Activated naive CD4-positive, alpha-beta T cell treated with anti-CD3 and anti-CD28 coated beads, Interleukin-2, amount 50 U/mL, for 24 hours (primary cell): ENCODE results near the gene ADAD2.

Source experiments
- H3K27ac Mint-ChIP-seq: one replicate; pipeline ENCODE4 v1.8.0; 2021; ENCODE audit warnings: mild to moderate bottlenecking, mixed read lengths
- H3K27me3 Mint-ChIP-seq: one replicate; pipeline ENCODE4 v1.8.0; 2021; ENCODE audit warnings: mixed read lengths
- H3K36me3 Mint-ChIP-seq: one replicate; pipeline ENCODE4 v1.8.0; 2021; ENCODE audit warnings: mixed read lengths
- H3K4me1 Mint-ChIP-seq: one replicate; pipeline ENCODE4 v1.8.0; 2021; ENCODE audit warnings: mixed read lengths
- H3K4me3 Mint-ChIP-seq: one replicate; pipeline ENCODE4 v1.8.0; 2021; ENCODE audit warnings: mild to moderate bottlenecking, mixed read lengths
- H3K9me3 Mint-ChIP-seq: one replicate; pipeline ENCODE4 v1.8.0; 2021; ENCODE audit warnings: mixed read lengths

Gene ADAD2

DNA sequence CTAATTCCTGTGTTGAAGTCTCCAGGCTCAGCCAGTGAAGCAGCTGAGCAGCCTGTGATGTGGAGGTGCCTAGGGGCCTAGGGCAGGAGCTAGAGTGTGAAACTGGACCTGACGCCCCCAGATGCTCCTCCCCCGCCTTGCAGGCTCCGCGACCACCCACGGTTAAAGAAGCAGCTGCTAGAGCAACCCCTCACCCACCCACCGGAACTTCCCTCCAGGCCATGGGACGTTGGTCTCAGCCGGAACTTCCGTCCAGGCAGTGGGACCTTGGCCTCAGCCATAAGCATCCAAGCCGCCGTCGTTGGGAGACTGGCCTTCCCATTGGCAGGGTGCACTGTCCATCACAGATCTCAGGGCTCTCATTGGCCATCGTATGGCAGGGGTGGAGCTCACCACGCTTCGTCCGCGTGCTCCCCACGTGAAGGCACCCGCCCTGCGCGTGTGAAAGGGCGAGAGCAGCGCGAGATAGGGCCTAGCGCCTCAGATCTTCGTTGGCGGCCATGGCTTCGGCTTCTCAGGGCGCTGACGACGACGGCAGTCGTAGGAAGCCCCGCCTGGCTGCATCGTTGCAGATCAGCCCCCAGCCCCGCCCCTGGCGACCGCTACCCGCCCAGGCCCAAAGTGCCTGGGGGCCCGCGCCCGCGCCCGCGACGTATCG is at the start of gene ADAD2:
Gene ADAD2, plus strand, starts transcription at position 427 of the 658 bp plus-strand sequence. Its CDS starts 74 bp downstream, at position 501.
- H3K9me3 Mint-ChIP-seq = no peaks in the 10 kb centered on the region
- no peak within 1 kb of the TSS for H3K27ac Mint-ChIP-seq
- H3K4me3 Mint-ChIP-seq = no peak within 1 kb of the TSS
- peaks cover 24% of the 10 kb centered on the region for H3K4me1 Mint-ChIP-seq
- no peaks in the 10 kb centered on the region for H3K27me3 Mint-ChIP-seq
- H3K36me3 Mint-ChIP-seq = no peaks in the 10 kb centered on the region

- Mint-ChIP-seq H3K4me1 (peaks cover 39% of the 10 kb centered on the region), H3K27ac (no peak overlapping the region), H3K4me3 (peak overlapping the region; percentile 64), H3K9me3 (no peaks in the 10 kb centered on the region), H3K27me3 (no peaks in the 10 kb centered on the region), H3K36me3 (no peaks in the 10 kb centered on the region)
Observed at GRCh38 chr16:84143081-84143480, 47.9 kb upstream of the ADAD2 start.

DNA sequence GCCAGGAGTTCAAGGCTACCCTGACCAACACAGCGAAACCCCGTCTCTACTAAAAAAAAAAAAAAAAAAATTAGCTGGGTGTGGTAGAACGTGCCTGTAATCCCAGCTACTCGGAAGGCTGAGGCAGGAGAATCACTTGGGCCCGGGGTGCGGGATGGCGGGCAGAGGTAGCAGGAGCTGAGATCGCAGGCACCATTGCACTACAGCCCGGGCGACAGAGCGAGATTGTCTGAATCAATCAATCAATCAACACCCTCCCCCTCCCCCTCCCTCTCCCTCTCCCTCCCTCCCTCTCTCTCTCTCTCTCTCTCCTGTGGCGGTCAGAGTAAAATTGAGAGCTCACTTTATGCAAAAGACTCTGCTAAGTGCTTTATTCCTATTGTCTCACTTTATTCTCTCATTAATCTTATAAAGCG is 47.2 kb upstream of the ADAD2 start:
- Mint-ChIP-seq H3K27ac (peak overlapping the region; percentile 17), H3K9me3 (no peaks in the 10 kb centered on the region), H3K36me3 (no peaks in the 10 kb centered on the region), H3K27me3 (no peaks in the 10 kb centered on the region), H3K4me1 (peaks cover 35% of the 10 kb centered on the region), H3K4me3 (peak overlapping the region; percentile 96)

GRCh38 chr16:84144209-84144858 is 46.6 kb upstream of the ADAD2 start:
- peaks cover 30% of the 10 kb centered on the region for H3K4me1 Mint-ChIP-seq
- H3K27ac Mint-ChIP-seq = peak overlapping the region; percentile 84
- H3K9me3 Mint-ChIP-seq = no peaks in the 10 kb centered on the region
- H3K4me3 Mint-ChIP-seq = peak overlapping the region; percentile 96
- no peaks in the 10 kb centered on the region for H3K27me3 Mint-ChIP-seq
- no peaks in the 10 kb centered on the region for H3K36me3 Mint-ChIP-seq

DNA sequence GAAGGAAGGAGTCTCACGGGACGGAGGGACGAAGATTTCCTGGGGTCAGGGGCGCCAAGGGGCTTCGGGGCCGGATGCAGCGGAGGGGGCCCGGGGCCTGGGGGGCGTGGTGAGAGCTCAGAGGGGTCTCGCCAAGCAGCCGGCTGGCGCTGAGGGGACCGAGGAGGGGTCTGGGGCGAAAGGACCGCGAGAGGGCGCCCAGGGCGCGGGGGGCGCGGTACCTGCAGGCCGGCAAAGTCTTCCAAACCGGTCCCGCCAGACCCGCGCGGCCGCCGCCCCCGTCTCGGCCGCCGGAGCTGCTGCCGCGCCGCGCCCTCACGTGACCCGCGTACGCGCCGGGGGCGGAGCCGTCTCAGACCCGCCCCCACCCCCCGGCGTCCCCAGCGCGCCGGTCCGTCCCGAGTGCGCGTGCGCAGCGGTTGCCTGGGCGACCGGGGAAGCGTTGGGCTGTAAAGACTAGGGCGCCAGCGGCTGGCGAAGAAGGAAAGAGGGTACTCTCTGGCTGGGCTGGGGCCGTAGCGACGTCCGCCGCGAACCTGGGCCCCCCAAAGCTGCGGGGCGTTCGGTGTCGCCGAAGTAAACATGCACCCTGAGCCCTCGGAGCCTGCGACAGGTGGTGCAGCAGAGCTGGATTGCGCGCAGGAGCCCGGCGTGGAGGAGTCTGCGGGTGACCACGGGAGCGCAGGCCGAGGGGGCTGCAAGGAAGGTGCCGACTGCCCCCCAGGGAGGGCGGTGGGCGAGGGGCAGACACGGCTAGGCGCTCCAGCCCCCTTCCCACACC is 45.9 kb upstream of the ADAD2 start, which contains the start of the genes DNAAF1 and HSDL1:
Gene DNAAF1, plus strand, starts transcription at position 450 of the 781 bp plus-strand sequence. Its CDS starts 133 bp downstream, at position 583.
Gene HSDL1, minus strand, starts transcription at position 319 of the 781 bp plus-strand sequence. CDS start 13,856 bp downstream, outside the sequence.
- H3K4me1 Mint-ChIP-seq = peaks cover 26% of the 10 kb centered on the region
- H3K4me3 Mint-ChIP-seq = peak within 1 kb of the TSS; percentile 96
- peak within 1 kb of the TSS; percentile 84 for H3K27ac Mint-ChIP-seq
- no peaks in the 10 kb centered on the region for H3K36me3 Mint-ChIP-seq
- no peaks in the 10 kb centered on the region for H3K9me3 Mint-ChIP-seq
- no peaks in the 10 kb centered on the region for H3K27me3 Mint-ChIP-seq

DNA sequence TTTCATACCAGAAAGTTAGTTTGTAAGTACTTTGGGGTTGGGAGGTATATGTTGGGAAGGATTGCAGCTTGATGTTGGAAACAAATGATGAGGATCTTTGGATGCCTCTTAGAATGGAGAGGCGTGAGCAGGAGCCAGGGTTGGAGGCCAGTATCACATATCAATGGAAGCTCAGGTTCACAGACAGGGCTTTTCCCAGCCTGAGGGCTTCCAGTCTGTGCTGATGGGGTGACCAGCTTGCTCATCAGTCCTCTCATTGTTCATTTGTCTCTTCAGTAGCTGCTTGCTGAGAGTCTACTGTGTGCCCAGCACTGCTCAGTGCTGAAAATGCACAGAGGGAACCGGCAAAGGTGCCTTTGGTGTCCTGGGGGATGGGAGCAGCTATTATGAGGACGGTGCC is 40.0 kb upstream of the ADAD2 start:
- peak overlapping the region; percentile 63 for H3K27ac Mint-ChIP-seq
- peaks cover 2% of the 10 kb centered on the region for H3K27me3 Mint-ChIP-seq

GRCh38 chr16:84153660-84154214 is 37.2 kb upstream of the ADAD2 start:
- no peaks in the 10 kb centered on the region for H3K9me3 Mint-ChIP-seq
- H3K36me3 Mint-ChIP-seq = no peaks in the 10 kb centered on the region
- no peak overlapping the region for H3K27ac Mint-ChIP-seq
- H3K27me3 Mint-ChIP-seq = peaks cover 2% of the 10 kb centered on the region
- H3K4me1 Mint-ChIP-seq = no peaks in the 10 kb centered on the region
- H3K4me3 Mint-ChIP-seq = no peak overlapping the region

More for the DNA sequence above, 40.0 kb upstream of the ADAD2 start:
- Mint-ChIP-seq H3K9me3 (no peaks in the 10 kb centered on the region), H3K4me1 (no peaks in the 10 kb centered on the region), H3K4me3 (no peak overlapping the region), H3K36me3 (no peaks in the 10 kb centered on the region)

DNA sequence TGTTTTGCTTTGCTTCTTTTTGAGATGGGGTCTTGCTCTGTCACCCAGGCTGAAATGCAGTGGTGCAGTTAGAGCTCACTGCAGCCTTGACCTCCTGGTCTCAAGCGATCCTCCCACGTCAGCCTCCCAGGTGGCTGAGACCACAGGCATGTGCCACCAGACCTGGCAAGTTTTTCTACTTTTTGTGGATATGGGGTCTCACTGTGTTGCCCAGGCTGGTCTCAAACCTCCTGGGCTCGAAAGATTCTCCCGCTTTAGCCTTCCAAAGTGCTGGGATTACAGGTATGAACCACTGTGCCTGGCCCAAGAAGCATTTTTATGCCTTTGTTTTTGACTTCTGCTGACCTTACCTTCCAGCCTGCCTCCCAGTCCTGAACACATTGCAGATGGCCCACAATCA is 35.7 kb upstream of the ADAD2 start:
- H3K4me1 Mint-ChIP-seq = no peaks in the 10 kb centered on the region
- peaks cover 6% of the 10 kb centered on the region for H3K27me3 Mint-ChIP-seq
- H3K4me3 Mint-ChIP-seq = no peak overlapping the region
- H3K9me3 Mint-ChIP-seq = no peaks in the 10 kb centered on the region
- no peaks in the 10 kb centered on the region for H3K36me3 Mint-ChIP-seq
- no peak overlapping the region for H3K27ac Mint-ChIP-seq

DNA sequence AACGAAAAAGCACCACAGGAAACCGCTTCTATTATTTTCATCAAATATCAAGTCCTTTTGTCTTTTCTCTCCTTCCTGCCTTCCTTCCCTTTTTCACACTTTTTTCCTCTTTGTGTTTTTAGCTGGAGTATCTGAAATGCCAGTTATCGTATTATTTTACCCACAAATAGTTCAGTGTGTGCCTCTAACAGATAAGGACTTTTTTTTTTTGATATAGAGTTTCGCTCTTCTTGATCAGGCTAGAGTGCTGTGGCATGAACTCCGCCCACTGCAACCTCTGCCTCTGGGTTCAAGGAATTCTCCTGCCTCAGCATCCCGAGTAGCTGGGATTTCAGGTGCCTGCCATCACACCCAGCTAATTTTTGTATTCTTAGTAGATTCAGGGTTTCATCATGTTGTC is 35.2 kb upstream of the ADAD2 start:
- Mint-ChIP-seq H3K36me3 (no peaks in the 10 kb centered on the region), H3K9me3 (no peaks in the 10 kb centered on the region), H3K27me3 (peaks cover 6% of the 10 kb centered on the region), H3K4me1 (no peaks in the 10 kb centered on the region), H3K27ac (no peak overlapping the region), H3K4me3 (no peak overlapping the region)

DNA sequence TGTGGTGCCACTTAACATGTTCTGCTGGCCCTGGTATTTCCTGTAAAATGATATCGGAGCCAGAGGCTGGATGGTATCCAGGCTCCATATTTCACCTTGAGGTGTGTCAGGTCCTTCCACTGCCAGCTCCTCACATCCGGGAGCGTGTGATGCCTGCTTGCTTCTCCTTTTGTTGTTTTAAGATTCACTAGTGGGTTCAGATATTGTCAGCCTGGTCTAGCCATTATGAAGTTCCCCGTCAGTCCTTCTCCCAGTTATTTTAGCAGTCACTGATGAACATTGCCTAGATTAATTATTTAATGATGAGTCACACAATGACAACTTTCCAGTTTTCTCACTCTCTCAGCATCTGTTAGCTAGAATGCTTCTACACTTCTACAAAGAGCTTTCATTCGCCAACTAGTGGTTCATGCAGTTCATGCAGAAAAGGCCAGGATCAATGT is 34.6 kb upstream of the ADAD2 start:
- Mint-ChIP-seq H3K36me3 (no peaks in the 10 kb centered on the region), H3K4me1 (no peaks in the 10 kb centered on the region), H3K27ac (no peak overlapping the region), H3K27me3 (peaks cover 6% of the 10 kb centered on the region), H3K4me3 (no peak overlapping the region), H3K9me3 (no peaks in the 10 kb centered on the region)

GRCh38 chr16:84159007-84159406 is 31.9 kb upstream of the ADAD2 start:
- Mint-ChIP-seq H3K9me3 (no peaks in the 10 kb centered on the region), H3K27me3 (peaks cover 8% of the 10 kb centered on the region), H3K4me3 (no peak overlapping the region), H3K4me1 (no peaks in the 10 kb centered on the region), H3K27ac (no peak overlapping the region), H3K36me3 (no peaks in the 10 kb centered on the region)

- Mint-ChIP-seq H3K4me1 (no peaks in the 10 kb centered on the region), H3K36me3 (no peaks in the 10 kb centered on the region), H3K9me3 (no peaks in the 10 kb centered on the region), H3K27ac (no peak overlapping the region), H3K4me3 (no peak overlapping the region), H3K27me3 (peaks cover 8% of the 10 kb centered on the region)
Observed at GRCh38 chr16:84159800-84160199, 31.2 kb upstream of the ADAD2 start.

DNA sequence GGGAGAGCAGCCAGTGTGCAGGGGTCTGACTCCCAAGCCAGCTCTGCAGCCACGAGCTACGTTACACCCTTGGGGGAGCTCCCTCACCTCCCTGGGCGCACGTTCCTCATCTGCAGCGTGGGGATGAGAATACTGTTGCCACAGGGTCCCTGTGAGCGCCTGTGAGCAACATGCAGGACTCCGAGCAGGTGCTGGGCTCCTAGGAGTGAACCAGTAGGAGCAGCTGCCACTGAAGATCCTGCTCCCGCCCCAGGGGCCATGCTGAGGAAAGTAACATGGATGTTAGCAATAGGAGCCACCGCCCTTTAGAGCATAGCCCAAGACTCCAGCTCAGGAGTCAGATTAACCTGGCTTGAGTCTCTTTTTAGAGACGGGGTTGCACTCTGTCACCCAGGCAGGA is 29.9 kb upstream of the ADAD2 start:
- H3K27me3 Mint-ChIP-seq = peaks cover 8% of the 10 kb centered on the region
- H3K36me3 Mint-ChIP-seq = no peaks in the 10 kb centered on the region
- H3K27ac Mint-ChIP-seq = no peak overlapping the region
- H3K9me3 Mint-ChIP-seq = no peaks in the 10 kb centered on the region
- no peaks in the 10 kb centered on the region for H3K4me1 Mint-ChIP-seq
- no peak overlapping the region for H3K4me3 Mint-ChIP-seq

DNA sequence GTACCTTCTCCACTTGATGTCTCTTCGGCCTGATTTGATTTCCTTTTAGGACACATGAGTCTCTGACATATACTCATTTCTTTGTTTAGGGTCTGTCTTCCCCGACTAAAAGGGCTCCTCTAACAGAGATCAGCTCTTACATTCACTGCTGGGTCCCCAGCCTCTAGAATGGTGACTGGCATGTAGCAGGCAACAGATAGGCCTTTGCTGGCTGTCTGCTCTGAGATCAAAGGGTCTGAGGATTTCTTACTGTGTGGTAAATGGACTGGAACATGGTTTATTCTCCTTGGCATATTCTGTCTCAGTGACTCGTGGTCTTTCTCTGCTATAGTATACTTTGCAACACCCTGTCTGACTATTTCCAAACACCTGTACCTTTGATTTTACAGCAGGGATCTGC is 29.2 kb upstream of the ADAD2 start:
- Mint-ChIP-seq H3K9me3 (no peaks in the 10 kb centered on the region), H3K4me3 (no peak overlapping the region), H3K27me3 (peaks cover 8% of the 10 kb centered on the region), H3K36me3 (no peaks in the 10 kb centered on the region), H3K4me1 (no peaks in the 10 kb centered on the region), H3K27ac (no peak overlapping the region)

- peaks cover 3% of the 10 kb centered on the region for H3K27me3 Mint-ChIP-seq
- no peaks in the 10 kb centered on the region for H3K36me3 Mint-ChIP-seq
- H3K27ac Mint-ChIP-seq = no peak overlapping the region
- no peaks in the 10 kb centered on the region for H3K4me1 Mint-ChIP-seq
- no peaks in the 10 kb centered on the region for H3K9me3 Mint-ChIP-seq
- no peak overlapping the region for H3K4me3 Mint-ChIP-seq
Observed at GRCh38 chr16:84165746-84166145, 25.2 kb upstream of the ADAD2 start.
